ENCODE measurements around the gene NUDT4.
"Not testable (repeated sequence)": the region's sequence is repeated elsewhere in the genome, so short reads cannot be mapped to it uniquely, and the experiment has no call there.

The NUDT4 gene

DNA sequence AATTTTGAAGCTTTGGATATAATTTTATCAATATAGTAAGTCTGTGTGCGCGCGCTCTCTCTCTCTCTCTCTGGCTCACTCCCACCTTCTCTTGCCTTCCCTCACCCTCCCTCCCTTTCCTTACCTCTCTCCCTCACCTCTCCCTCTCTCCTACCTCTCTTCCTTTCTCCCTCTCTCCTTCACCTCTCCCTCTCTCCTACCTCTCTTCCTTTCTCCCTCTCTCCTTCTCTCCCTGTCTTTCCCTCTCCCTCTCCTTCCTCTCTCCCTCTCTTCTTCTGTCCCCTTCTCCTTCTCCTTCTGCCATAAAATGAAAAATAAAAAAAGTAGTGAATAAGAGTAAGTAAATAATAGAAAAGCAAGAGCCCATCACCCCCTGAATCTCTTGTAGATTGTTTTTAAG is 9.0 kb upstream of the NUDT4 start:
- DNase-seq = no peak

GRCh38 chr12:93369505-93369904 is 8.2 kb upstream of the NUDT4 start:
- DNase-seq = no peak

- no peak for DNase-seq
These were observed 6.8 kb upstream of the NUDT4 start for GRCh38 chr12:93370947-93371346.

GRCh38 chr12:93373961-93374656 is 3.6 kb upstream of the NUDT4 start:
- DNase-seq = no peak

- DNase-seq = no peak
These were observed 1.8 kb upstream of the NUDT4 start for GRCh38 chr12:93375906-93376305.

DNA sequence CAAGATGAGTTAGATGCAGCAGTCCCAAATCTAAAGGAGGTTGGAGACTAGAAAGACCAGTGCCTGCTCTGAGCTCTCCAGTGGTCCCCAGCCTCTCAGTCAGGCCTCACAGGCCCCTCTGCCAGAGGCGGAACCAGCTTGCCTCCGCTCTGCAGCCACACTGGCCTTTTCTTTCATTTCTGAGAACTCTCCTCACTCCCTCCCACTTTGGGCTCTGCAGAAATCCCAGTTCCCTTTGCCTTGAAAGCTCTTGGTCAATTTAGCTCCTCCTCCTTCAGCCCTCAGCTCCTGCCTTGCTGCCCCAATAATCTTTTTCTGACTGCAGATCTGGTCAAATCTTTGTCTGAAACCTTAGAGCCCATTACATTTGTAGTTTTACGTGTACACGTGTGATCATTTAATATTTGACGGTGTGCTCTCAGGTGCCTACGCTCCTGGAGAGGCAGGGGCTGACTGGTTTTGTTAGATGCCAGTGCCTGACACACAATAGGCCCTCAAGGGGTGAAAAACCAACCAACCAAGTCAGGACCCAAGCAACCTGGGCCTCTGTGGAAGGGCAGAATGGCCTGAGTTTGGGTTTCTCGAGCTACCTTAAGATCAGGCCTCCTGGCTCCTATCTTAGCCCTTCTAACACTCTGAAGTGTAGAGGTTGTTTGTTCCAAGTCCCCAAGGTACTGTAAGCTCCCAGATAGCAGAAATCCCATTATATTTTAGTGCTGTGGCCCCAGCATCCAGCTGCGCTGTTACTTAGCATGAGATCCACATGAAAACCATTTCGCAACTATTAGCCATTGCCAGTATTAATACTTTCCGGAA is 1.1 kb upstream of the NUDT4 start:
- DNase-seq = no peak

GRCh38 chr12:93378196-93378997 is 672 bp downstream of the NUDT4 start:
- peak; percentile 66 for DNase-seq

DNA sequence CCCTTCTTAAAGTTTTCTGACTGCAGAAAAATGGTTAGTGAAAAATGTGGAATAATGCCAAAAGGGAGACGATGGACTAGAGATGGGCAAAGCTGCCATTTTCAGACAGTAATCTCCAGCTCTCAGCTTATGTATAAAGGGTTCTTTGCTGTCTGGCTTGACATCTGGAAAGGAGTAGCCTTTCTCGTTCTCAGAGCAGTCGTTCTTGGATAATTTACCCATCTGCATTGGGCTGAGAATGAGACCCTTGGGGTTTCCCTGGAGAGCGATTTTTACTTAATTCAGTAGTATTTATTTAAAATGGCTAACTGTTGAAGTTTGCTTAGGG is 1.2 kb downstream of the NUDT4 start:
- no peak for DNase-seq

DNA sequence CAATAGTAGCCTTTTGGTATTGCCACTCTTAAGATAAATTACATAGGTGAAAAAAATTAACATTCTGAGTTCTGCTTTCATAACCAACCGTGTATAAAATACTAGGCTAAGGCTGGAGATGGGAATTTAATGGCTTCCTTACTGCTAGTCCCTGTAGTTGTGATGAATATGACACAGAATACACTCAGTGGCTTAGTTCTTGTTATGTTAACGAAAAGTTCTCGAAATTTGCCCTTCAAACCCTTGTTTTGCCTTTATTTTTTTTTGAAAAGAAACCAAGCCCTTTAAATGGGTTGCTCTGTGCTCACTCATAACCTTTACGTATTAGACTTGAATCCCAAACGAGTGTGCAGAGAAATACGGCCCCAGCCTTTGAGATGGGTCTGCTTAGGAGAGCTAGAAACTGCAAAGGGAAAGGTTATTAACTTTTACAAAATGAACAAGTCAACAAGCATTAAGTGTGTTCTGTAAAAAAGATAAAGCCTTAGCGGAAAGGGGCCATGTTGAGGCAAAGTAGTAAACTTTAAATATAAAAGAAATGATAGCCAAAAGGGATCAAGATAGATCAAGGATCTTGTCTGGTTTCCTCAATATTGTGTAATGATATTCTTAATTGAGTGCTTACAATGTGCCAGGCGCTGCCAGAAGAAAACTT is 1.7 kb downstream of the NUDT4 start:
- no peak for DNase-seq

- no peak for DNase-seq
These were observed 2.2 kb downstream of the NUDT4 start for GRCh38 chr12:93379981-93380361.

DNA sequence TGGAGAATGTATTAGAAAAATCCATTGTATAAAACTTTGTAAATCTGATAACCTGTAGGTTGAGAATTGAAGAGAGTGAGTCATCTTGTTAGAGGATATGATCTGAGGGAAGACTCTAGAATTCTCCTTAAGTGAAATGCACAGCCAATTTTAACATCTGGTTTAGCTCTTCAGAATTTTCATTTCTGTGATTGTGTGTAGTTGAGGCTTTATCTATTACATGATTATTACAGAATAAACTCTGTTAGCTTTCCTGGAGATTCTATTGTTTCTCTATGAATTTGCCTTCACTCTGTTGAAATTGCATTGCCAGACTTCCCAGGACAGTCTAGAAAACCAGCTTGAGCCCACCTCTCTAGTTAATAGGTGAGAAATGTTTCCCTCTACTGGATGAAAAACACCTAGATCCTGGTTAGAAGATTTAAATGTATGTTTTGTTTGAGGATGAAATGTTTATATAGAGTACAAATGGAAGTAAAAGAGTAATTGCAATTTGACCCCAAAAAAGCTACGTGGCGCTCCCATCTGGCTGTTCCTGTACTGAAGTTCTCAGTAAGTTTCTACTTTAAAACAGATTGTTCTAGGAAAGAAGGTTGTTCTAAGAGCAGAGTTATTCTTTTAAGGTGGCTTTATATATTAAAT is 2.9 kb downstream of the NUDT4 start:
- DNase-seq = no peak

- DNase-seq = no peak
These were observed 3.6 kb downstream of the NUDT4 start for GRCh38 chr12:93381161-93381975.

GRCh38 chr12:93381976-93382437 is 4.3 kb downstream of the NUDT4 start:
- not testable (repeated sequence) for DNase-seq

GRCh38 chr12:93387780-93388179 is 10.1 kb downstream of the NUDT4 start:
- peak; percentile 70 for DNase-seq

GRCh38 chr12:93390031-93390430 is 12.3 kb downstream of the NUDT4 start:
- DNase-seq = no peak

DNA sequence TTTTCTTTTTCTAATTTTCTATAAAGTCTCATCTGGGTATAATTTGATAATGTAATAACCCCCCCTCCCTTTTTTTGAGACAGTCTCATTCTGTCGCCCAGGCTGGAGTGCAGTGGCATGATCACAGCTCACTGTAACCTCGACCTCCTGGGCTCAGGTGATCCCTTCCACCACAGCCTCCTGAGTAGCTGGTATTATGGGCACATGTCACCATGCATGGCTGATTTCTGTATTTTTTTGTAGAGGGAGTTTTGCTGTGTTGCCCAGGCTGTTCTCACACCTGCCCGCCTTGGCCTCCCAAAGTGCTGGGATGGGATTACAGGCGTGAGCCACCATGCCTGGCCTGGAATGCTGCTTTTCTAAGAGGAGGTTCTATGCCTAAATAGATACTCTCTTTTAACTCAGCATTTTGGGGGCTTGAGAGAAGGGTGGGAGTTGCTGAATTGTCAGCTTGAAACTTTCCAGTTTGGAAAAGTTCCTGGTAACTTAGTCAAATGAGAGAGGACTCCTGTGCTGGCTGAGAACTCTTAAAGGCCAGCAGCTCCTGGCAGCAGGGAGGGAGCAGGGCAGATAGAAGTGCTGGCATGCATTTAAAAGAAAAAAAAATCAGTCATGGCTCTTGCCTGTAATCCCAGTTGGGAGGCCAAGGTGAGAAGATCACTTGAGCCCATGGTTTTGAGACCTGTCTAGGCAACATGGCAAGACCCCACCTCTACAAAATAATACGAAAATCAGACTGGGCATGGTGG is 13.0 kb downstream of the NUDT4 start:
- no peak for DNase-seq

- no peak for DNase-seq
These were observed 15.7 kb downstream of the NUDT4 start for GRCh38 chr12:93393425-93393824.

- DNase-seq = no peak
These were observed 19.7 kb downstream of the NUDT4 start for GRCh38 chr12:93397412-93397811.

GRCh38 chr12:93399183-93399863 is 21.6 kb downstream of the NUDT4 start:
- DNase-seq = not testable (repeated sequence)
